Measurements from ENCODE around the gene ANKFN1.
A peak's percentile ranks its signal among the peaks of the same experiment; 100 is the strongest.

Gene ANKFN1

GRCh38 chr17:56317351-56318208 is 164.3 kb downstream of the ANKFN1 start:
- H3K4me3 ChIP-seq (replicated peaks; ENCODE audit: low read depth, low read length): no peak overlapping the region
- DNase-seq (ENCODE audit: extremely low read depth, insufficient read length): no peak
- TF ChIP-seq CTCF (IDR thresholded peaks at IDR 0.05; ENCODE audit: insufficient read depth, low read length, poor library complexity, severe bottlenecking): no peak
- no peaks in the 10 kb centered on the region for H3K27me3 ChIP-seq (replicated peaks; ENCODE audit: control insufficient read depth, insufficient read depth, low read length)
- no peaks in the 10 kb centered on the region for H3K36me3 ChIP-seq (ENCODE audit: control insufficient read depth, insufficient read depth, low read length)

- TF ChIP-seq CTCF (IDR thresholded peaks at IDR 0.05; ENCODE audit: insufficient read depth, low read length, poor library complexity, severe bottlenecking): peak; percentile 46
- Histone ChIP-seq H3K36me3 (ENCODE audit: control insufficient read depth, insufficient read depth, low read length) (no peaks in the 10 kb centered on the region), H3K4me3 (replicated peaks; ENCODE audit: low read depth, low read length) (no peak overlapping the region), H3K27me3 (replicated peaks; ENCODE audit: control insufficient read depth, insufficient read depth, low read length) (no peaks in the 10 kb centered on the region)
- DNase-seq (ENCODE audit: extremely low read depth, insufficient read length): no peak
Observed at GRCh38 chr17:56319531-56319930, 166.3 kb downstream of the ANKFN1 start.

DNA sequence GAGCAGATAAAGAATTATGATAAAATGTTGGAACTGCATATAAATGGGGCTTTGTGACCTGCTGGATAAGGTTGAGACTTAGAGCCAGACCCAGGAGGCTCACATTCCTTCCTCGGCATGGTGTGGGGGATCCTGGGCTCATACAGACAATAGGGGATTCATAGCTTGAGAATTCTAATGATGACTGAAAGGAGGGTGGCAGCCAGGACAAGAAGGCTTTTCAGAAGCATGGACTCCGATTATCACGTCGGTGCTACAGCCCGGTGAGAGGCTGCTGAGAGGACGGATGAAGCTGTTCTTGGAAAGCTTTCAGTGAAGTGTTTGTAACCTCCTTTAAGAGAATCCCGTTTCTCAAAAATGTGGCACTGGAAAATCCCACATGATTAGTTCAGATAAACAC is 167.2 kb downstream of the ANKFN1 start:
- H3K4me3 ChIP-seq (replicated peaks; ENCODE audit: low read depth, low read length): no peak overlapping the region
- TF ChIP-seq CTCF (IDR thresholded peaks at IDR 0.05; ENCODE audit: insufficient read depth, low read length, poor library complexity, severe bottlenecking): no peak
- no peaks in the 10 kb centered on the region for H3K27me3 ChIP-seq (replicated peaks; ENCODE audit: control insufficient read depth, insufficient read depth, low read length)
- H3K36me3 ChIP-seq (ENCODE audit: control insufficient read depth, insufficient read depth, low read length): no peaks in the 10 kb centered on the region
- no peak for DNase-seq (ENCODE audit: extremely low read depth, insufficient read length)

DNA sequence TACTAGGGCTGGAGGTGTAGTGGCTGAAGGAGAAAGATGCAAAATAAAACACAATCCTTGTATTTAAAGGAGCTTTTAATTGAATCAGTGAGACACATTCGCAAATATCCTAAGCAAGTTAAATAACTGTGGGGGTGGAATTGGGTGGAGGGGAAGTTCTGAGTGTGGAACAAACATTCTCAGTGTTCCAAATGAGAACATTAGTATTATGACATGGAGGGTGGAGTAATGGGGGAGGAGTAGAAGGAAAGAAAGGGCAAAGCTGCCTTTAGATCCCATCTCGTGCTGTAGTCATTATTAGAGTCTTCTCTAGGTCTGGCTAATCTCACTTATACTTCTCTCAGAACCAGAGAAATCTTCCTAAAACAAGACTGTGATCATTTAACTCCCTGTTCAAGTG is 169.7 kb downstream of the ANKFN1 start:
- DNase-seq (ENCODE audit: extremely low read depth, insufficient read length): no peak
- TF ChIP-seq CTCF (IDR thresholded peaks at IDR 0.05; ENCODE audit: insufficient read depth, low read length, poor library complexity, severe bottlenecking): no peak
- Histone ChIP-seq H3K27me3 (replicated peaks; ENCODE audit: control insufficient read depth, insufficient read depth, low read length) (no peaks in the 10 kb centered on the region), H3K4me3 (replicated peaks; ENCODE audit: low read depth, low read length) (no peak overlapping the region), H3K36me3 (ENCODE audit: control insufficient read depth, insufficient read depth, low read length) (no peaks in the 10 kb centered on the region)

- DNase-seq (ENCODE audit: extremely low read depth, insufficient read length): no peak
- no peak overlapping the region for H3K4me3 ChIP-seq (replicated peaks; ENCODE audit: low read depth, low read length)
- H3K27me3 ChIP-seq (replicated peaks; ENCODE audit: control insufficient read depth, insufficient read depth, low read length): no peaks in the 10 kb centered on the region
- no peaks in the 10 kb centered on the region for H3K36me3 ChIP-seq (ENCODE audit: control insufficient read depth, insufficient read depth, low read length)
- no peak for TF ChIP-seq CTCF (IDR thresholded peaks at IDR 0.05; ENCODE audit: insufficient read depth, low read length, poor library complexity, severe bottlenecking)
Observed at GRCh38 chr17:56324676-56325075, 171.4 kb downstream of the ANKFN1 start.

Measured in GM06990 (cell line).